Fibroblast of skin of left biceps (primary cell): ENCODE measurements around the gene ATG101.

ENCODE experiments used
- DNase-seq, 2 experiments: peaks; one replicate each; pipeline ENCODE4 v3.0.0-alpha.2; 2013; ENCODE audit warnings: low read depth in 2 of 2

ATG101 gene

DNA sequence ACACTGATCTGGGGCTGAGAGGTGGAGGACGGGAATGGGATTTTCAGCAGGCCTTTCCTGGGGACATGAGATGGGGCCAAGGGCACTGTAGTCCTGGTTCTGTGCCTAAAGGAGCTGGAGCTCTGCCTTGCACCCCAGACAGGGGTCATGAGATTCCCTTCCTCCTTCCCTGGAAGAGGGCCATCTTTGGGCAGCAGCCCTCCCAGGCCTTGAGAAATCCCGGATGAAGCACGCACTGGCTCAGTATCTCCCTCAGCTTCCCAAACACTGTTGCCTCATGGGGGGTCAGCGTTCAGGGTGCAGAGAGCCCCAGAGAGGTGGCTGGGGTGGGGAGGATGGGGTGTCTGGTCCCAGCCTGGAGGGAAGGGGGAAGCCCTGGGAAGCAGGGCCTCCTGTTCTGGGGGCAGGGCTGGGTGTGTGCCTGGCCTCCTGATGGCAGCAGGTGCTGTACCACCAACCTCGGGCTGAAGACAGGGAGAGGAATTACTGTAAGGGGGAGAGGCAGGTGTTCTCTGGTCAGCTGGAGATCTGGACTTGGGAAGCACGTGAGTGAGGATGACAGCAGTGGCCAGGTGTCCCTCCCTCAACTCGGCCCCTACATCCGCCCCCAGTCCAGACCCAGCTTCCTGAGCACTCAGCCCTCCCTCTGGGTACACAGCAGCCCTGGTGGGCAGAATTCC lies 26.9 kb upstream of the ATG101 start:
- DNase-seq = no peak

DNA sequence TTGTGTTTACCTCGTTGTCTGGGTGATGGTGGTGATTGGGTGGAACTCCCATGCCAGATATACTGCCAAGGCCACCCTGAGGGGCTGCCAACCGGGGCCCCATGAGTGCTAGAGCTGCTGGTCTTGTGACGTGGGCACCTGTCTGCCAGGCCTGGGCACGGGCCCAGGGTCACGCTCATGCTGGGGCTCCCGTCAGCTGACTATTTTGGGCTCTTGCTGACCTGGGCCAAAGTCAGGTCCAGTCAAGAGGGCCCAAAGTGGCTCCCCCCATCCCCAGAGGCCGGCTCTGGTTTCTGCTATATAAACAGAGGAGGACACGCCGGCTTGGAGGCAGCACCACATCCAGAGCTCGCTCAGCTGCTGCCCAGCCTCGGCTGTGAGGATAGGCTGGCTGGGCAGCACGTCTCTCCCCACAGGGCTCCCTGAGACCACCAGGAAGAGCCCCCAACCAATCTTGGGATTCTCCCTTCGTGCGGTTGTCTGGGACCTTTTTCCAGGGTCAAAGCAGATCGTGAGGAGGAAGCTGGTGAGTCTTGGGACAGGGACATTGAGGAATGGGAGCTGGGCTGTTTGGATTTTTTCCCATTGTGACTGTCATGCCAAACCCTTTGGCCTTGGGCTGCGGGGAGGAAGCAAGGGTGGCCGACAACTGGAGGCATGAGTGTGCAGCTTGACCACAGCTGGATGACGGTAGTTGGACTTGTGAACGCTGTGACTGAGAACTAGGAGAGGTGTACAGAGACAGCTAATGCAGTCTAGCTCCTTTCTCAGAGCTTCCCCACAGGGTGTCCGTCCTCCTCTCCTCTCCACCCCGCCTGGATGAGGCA lies 26.2 kb upstream of the ATG101 start:
- no peak for DNase-seq

DNA sequence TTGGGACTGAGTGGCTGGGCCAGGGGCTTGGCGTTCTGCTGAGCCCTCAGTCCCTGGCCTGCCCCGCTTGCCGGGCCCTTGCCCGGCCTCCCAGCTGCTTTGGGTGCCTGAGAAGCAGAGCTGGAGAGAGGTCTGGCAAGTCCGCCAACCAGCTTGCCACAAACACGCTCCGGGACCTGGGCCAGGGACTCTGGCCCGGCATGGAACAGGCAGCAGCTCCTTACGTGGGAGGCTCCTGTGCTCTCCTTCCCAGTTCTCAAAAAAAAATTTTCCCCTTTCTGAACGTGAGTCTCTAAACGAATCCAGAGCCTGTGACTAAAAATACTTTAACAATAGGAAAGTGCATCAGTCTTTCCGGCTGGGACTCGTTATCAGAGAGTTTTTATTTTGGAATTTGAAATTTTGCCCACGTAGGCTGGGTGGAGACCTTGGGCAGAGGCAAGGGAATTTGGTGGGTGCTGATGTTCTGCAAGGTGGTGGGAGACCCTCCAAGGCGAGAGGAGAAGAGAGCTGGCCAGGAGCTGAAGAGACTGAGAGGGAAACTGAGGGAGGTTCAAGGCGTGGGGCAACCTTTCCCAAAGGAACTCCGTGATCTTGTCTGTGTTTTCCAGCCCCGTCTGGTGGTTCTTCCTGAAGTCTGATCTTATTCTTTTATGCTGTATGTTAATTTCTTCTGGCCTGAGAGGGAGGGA lies 25.3 kb upstream of the ATG101 start:
- DNase-seq = peak in 1 of 2 experiments; percentile 45

DNA sequence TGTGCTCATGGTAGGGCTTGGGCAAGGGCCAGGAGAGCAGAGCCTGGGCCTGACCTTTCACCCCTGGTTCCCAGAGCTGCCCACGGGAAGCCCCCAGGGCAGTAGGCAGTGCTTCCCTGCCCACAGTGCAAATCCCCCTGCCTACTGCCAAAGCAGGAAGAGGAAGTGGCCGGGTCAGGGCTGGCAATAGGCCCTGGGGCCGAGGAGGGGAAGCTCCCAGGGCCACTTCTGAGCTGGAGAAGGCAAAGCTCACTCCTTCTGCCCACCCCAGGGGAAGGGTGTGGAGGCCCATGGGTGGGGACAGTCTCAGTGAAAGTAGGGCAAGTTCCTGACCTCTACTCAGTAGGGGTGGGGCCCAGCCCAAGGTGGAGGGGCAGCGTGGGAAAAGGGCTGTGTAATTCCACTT lies 24.0 kb upstream of the ATG101 start:
- no peak for DNase-seq

DNA sequence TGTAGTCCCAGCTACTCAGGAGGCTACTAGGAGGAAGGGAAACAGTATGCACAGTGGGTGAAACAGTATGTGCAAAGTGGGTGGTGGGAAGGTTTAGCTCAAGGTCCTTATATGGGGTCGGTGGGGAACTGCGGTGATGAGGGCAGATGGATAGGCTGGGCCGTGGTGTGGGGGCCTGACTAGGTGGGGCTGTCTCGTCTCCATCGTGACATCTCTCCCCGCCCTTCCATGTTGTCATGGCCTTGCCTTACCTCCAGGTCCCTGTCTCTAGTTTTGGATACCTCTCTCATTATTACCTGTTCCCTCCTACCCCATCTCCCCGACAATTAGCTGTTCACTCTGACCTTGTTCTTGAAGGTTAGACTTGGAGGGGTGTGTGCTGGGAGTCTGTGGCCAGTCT lies 22.9 kb upstream of the ATG101 start:
- no peak for DNase-seq

DNA sequence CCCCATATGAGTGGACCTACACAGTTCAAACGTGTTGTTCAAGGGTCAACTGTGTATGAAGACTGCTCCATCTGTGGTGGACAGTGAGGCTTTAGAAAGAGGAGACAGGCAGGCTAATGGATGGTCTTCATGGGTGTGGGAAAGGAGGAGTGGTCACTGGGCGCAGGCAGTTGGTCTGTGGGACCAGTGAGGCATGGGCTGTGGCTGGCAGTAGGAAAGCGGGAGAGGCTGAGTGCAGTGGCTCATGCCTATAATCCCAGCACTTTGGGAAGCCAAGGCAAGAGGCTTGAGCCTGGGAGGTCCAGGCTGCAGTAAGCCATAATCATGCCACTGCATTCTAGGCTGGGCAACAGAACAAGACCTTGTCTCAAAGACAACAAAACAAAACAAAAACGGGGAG lies 20.5 kb upstream of the ATG101 start:
- no peak for DNase-seq

DNA sequence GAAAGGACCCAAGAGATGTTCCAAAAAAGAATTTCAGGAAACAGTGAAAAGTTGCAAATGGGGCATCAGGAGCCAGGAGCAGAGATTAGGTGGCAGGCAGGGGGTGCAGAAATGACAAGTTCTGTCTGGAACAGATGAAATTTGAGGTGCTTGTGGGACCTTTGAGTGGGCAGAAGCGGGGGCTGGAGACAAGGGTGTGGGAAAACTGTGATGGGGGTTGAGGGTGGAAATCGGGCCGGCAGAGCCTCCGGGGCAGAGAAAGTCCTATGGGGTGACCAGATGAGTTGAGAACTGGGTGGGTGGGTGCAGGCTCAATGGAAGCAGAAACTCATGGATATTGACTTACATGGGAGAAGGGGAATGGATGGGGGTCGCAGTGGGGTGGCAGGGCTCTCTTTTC lies 20.1 kb upstream of the ATG101 start:
- no peak for DNase-seq

DNA sequence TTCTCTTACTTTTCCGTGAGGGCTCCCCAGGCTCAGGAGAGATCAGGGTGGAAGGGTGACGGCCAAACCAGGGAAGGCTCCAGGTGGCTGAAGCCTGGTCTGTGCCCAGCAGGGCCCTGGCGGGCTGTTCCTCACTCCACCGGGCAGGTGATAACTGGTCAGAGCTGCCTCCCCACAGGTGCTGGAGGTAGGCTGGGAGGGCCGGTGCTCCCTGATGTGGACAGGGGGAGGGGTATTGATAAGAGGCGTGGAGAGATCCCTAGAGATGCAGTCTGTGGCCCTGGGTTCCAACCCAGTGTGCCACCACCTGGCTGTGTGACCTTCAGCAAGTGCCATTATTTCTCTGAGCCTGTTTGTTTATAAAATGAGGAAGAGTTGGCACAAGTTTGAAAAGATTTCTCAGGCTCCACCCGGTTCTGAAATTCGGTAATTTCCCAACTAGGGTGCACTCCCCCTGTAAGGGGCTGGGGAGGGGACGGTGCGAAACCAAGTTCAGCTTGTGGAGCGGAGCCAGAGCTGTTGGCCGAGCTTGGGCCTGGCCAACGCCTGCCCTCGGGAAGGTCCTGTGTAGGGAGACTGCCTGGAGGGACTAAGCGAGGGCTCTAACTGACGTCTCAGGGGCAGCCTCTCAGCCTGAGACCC lies 19.5 kb upstream of the ATG101 start:
- no peak for DNase-seq

DNA sequence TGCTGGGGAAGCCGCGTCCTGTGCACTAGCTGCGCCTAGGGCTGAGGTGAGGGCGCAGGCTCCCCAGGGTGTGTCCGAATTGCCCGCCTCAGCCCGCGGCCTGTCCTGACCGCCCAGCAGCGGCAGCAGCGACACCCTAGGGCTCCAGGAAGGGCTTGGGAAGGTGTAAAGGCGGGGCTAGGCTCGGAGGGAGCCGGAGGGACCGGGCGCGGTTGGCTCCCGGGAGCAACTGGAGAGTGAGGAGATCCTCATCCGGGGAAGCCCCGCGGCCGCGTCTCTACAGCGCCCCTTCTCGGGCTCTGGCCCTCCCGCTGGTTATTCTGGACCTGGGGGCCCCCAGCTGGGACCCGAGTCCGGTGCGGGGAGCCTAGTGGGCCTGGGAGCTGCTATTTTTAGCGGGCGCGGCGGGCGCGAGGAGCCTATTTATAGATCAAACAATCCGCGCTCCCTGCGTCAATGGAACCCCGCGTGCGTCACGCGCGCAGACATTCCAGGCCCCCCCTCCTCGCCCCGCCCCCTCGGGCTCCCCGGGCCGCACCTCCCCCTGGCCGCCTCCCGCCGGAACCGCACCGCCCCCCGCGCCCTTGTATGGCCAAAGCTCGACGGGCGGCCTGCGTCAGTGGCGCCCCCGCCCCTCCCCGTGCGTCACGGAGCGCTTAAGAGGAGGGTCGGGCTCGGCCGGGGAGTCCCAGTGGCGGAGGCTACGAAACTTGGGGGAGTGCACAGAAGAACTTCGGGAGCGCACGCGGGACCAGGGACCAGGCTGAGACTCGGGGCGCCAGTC lies 18.8 kb upstream of the ATG101 start, which contains the start of gene NR4A1:
Gene NR4A1, plus strand, starts transcription at position 685 of the 784 bp plus-strand sequence. CDS start 2,887 bp downstream, outside the sequence.
- peak; percentile 81 to 85 for DNase-seq

DNA sequence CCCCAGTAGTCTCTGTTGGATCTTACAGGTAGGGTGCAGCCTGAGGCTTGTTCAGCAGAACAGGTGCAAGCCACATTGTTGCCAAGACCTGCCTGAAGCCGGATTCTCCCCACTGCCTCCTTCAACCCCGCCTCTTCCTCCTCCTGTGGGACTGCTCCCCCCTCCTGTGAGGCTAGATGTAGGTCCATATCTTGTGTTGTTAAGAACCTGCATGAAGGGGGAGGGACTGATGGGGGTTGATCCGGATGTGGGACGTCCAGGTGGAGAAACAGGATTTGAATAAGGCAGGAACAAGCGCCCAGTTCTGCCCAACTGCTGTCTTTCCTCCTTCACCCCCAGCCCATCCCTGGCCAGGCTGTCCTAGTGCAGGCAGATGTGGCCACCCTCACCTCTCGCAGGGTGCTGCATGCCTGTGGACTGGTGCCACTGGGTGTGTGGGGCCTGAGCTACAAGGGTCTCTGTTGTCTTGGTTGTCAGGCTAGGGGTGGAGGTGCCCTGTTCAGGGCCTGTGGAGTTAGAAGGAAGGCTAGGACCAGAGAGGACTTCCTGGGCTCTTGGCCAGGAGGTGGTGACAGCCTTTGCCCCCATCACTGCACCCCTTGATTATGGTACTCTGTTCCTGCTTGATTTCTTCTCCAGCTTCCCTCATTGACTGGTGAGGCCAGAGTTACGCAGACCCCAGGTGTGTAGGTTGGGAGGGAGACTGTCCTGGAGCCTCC lies 17.2 kb upstream of the ATG101 start:
- no peak for DNase-seq

DNA sequence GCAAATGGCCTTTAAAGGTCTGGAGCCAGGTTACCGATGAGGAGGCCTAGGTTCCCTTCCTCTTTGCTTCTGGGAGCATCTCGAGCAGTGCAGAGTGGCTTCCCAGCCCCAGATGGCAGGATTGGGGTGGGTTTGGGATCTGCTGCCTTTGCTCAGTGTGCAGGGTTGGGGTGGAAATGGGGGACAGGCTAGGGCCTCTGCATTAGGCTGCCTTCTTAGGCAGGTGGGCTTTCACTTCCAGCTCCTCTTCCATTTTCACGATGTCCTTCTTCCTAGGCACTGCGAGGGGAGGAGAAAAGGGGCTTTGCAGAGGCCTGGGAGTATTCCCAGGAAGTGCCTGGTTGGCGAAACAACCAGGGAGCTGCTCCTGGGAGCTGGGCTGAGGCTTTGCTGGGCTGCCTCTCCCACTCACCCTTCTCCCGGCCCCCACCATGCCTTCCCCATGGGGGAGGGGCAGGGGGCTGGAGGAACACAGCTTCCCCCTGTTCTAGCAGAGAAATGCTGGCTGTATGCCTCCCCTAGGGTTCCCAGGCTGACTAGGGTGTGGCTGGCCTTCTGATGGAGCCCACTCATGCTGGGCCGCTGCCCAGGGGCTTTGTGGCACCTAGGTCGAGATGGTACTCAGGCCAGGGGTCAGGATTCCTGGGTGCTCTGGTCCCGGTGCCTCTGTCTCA lies 16.1 kb upstream of the ATG101 start:
- DNase-seq = no peak

DNA sequence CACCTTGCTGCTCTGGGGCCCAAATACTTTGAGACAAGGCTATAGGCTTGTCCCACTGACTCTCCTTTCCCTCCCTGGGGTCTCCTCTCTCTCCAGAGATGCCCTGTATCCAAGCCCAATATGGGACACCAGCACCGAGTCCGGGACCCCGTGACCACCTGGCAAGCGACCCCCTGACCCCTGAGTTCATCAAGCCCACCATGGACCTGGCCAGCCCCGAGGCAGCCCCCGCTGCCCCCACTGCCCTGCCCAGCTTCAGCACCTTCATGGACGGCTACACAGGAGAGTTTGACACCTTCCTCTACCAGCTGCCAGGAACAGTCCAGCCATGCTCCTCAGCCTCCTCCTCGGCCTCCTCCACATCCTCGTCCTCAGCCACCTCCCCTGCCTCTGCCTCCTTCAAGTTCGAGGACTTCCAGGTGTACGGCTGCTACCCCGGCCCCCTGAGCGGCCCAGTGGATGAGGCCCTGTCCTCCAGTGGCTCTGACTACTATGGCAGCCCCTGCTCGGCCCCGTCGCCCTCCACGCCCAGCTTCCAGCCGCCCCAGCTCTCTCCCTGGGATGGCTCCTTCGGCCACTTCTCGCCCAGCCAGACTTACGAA lies 15.4 kb upstream of the ATG101 start:
- no peak for DNase-seq

DNA sequence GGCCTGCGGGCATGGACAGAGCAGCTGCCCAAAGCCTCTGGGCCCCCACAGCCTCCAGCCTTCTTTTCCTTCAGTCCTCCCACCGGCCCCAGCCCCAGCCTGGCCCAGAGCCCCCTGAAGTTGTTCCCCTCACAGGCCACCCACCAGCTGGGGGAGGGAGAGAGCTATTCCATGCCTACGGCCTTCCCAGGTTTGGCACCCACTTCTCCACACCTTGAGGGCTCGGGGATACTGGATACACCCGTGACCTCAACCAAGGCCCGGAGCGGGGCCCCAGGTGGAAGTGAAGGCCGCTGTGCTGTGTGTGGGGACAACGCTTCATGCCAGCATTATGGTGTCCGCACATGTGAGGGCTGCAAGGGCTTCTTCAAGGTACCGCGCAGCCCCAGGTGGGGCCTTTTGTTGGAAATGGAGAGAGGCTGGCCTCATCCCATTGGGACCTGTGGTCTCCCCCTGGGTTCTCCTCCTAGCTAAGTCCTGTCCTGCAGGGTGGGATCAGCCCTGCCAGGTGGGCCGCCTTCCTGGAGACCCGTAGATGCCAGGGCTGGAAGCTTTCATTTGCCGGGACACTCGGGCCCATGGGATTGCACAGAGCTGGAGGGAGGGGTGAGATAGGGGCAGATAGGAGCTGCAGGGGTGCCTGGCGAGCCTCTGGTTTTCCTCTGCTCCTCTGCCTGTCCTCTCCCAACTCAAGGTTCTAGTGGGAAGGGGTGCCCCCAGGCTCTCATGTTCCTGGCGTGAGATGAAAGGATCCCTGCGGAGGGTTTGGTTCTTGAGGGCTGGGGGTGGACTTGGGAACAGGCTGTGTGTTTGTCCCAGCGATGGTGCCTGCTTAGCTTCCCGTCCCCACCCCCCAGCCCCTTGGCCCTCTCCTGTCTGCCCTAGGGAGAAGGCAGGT lies 14.7 kb upstream of the ATG101 start:
- no peak for DNase-seq

DNA sequence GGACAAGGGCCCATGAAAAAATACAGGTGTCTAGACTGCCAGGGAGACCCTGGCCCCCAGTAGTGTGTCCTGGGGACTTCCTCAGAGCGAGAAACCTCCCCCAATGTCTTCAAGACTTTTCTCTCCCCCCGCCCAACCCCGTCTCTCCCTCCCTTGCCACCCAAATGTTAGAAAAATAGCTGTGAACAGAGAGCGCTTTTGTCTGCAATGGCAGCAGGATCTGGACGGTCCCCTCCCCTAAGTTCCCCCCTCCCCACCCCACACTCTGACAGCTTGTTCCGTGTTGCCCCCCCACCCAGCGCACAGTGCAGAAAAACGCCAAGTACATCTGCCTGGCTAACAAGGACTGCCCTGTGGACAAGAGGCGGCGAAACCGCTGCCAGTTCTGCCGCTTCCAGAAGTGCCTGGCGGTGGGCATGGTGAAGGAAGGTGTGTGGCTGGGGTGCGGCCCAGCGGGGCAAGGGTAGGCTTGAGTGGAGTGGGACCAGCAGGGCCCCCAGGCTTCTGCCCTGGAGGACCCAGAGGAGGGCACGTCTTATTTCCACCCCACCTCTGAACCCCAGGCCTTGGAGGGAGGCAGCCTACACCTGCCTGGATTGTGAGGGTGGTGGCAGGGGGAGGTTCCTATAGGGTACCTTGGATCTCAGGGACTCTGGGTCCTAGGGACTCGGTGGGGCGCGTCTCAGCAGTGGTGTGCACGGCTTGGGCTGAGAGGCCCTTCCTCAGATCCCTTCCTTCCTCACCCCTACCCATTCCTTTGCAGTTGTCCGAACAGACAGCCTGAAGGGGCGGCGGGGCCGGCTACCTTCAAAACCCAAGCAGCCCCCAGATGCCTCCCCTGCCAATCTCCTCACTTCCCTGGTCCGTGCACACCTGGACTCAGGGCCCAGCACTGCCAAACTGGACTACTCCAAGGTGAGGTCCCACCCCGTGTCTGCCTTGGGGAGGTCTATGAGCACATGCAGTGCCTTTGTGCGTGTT lies 13.8 kb upstream of the ATG101 start:
- no peak for DNase-seq

DNA sequence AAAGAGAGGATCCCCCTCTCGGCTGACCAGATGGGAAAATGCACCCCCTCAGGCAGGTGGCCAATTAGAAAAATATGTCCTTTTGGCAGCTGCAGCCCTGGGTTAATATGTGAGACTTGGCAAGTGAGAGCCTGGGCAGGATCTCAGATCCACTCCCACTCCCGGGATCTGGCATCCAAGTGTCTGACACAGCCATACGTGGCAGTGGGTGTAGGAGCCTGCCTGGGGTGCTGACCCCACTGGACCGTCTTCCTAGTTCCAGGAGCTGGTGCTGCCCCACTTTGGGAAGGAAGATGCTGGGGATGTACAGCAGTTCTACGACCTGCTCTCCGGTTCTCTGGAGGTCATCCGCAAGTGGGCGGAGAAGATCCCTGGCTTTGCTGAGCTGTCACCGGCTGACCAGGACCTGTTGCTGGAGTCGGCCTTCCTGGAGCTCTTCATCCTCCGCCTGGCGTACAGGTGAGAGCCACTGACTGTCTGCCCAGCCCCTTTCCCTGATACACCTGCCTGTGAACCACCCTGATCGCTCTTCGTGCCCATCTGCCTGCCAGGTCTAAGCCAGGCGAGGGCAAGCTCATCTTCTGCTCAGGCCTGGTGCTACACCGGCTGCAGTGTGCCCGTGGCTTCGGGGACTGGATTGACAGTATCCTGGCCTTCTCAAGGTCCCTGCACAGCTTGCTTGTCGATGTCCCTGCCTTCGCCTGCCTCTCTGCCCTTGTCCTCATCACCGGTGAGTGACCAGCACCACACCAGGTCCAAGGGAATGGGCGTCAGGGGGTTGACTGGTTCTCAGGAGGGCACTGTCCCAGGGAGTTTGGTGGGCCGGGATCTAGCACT lies 12.8 kb upstream of the ATG101 start:
- no peak for DNase-seq
